ENCODE results near the gene MARK3. TPM values are rescaled to one million over a fixed set of nuclear protein-coding genes. Genes with fewer than 3 reads are reported as not detected.

MARK3 gene
- total RNA-seq, 1 donor from 2014 or later: 105 TPM

DNA sequence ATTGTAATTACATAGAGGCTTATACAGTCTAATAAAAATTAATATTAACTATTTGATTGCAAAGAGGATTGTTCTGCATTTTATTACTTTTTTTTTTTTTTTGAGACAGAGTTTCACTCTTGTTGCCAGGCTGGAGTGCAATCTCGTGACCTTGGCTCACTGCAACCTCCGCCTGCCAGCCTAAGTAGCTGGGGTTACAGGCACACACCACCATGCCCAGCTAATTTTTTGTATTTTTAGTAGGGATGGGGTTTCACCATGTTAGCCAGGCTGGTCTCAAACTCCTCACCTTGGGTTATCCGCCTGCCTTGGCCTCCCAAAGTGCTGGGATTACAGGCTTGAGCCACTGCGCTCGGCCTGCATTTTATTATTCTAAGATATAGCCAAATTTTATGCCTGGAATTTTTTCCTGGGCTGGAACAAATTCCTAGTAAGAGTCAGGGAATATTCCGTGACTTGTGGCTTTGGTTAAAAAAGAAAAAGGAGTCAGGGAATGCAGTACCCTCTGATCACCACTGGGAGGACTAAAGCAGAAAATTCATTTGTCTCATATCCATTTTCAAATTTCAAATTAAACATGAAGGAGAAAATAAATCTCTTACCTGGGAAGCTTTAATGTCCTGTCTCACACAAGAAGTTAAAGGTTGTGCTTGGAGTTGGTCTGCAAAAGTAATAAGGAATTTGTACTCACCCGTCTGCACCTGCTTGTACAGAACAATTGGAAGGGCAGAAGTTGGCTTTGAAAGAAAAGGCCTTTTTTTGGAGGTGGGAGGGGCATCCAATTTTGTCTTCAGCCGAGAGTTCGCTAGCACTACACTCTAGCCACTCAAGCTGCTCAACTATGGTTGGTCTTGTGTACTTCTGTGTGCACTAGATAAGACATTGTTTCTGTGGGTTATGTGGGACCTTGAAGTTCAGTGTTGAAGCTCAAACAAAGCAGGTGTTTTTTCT, 8.7 kb downstream of the MARK3 start:
- H3K36me3 ChIP-seq: no peaks in the 10 kb centered on the region
- peak overlapping the region; percentile 61 for H3K27ac ChIP-seq
- intact Hi-C loops (cut with DNase I): no loop called here
- H3K4me3 ChIP-seq: peak overlapping the region; percentile 7
- H3K9me3 ChIP-seq: no peaks in the 10 kb centered on the region
- DNase-seq: no peak
- TF ChIP-seq, protein P1, sequence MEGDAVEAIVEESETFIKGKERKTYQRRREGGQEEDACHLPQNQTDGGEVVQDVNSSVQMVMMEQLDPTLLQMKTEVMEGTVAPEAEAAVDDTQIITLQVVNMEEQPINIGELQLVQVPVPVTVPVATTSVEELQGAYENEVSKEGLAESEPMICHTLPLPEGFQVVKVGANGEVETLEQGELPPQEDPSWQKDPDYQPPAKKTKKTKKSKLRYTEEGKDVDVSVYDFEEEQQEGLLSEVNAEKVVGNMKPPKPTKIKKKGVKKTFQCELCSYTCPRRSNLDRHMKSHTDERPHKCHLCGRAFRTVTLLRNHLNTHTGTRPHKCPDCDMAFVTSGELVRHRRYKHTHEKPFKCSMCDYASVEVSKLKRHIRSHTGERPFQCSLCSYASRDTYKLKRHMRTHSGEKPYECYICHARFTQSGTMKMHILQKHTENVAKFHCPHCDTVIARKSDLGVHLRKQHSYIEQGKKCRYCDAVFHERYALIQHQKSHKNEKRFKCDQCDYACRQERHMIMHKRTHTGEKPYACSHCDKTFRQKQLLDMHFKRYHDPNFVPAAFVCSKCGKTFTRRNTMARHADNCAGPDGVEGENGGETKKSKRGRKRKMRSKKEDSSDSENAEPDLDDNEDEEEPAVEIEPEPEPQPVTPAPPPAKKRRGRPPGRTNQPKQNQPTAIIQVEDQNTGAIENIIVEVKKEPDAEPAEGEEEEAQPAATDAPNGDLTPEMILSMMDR (IDR thresholded peaks at IDR 0.05): peak; percentile 92
- no peaks in the 10 kb centered on the region for H3K27me3 ChIP-seq
- ATAC-seq: peak; percentile 60
- H3K4me1 ChIP-seq: peaks cover 89% of the 10 kb centered on the region

GRCh38 chr14:103395244-103395643, 10.0 kb downstream of the MARK3 start:
- H3K4me1 ChIP-seq: peaks cover 96% of the 10 kb centered on the region
- TF ChIP-seq, protein P1 (IDR thresholded peaks at IDR 0.05): no peak
- no peaks in the 10 kb centered on the region for H3K36me3 ChIP-seq
- H3K27me3 ChIP-seq: no peaks in the 10 kb centered on the region
- H3K27ac ChIP-seq: peak overlapping the region; percentile 15
- DNase-seq (no peak), ATAC-seq (no peak)
- intact Hi-C loops (cut with DNase I): no loop called here
- no peaks in the 10 kb centered on the region for H3K9me3 ChIP-seq
- no peak overlapping the region for H3K4me3 ChIP-seq

DNA sequence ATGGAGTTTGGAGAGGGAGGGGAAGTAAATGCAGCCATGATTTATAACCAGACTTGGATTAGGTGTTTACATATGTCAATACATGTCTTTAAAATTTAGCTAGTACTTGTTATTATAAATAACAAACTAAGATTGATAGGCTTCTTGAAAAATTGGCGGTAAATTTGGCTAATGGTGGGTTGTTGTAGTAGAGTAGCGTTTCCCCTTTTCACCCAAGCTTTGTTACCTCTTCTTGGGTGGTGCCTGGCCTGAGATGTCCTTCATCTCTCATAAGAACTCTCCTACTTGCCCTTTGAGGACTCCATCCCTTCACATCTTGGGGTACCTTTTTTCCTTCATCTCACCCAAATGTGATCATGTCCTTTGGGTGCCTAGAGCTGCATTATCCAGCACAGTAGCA, 11.2 kb downstream of the MARK3 start:
- ATAC-seq (no peak), DNase-seq (no peak)
- H3K36me3 ChIP-seq: no peaks in the 10 kb centered on the region
- H3K4me3 ChIP-seq: no peak overlapping the region
- TF ChIP-seq, protein P1 (IDR thresholded peaks at IDR 0.05): no peak
- no peaks in the 10 kb centered on the region for H3K27me3 ChIP-seq
- no peaks in the 10 kb centered on the region for H3K9me3 ChIP-seq
- peaks cover 94% of the 10 kb centered on the region for H3K4me1 ChIP-seq
- peak overlapping the region; percentile 33 for H3K27ac ChIP-seq
- intact Hi-C loops (cut with DNase I): no loop called here

- TF ChIP-seq, protein P1 (IDR thresholded peaks at IDR 0.05): no peak
- no peaks in the 10 kb centered on the region for H3K27me3 ChIP-seq
- DNase-seq: no peak
- no peak overlapping the region for H3K4me3 ChIP-seq
- H3K9me3 ChIP-seq: no peaks in the 10 kb centered on the region
- no peaks in the 10 kb centered on the region for H3K36me3 ChIP-seq
- H3K27ac ChIP-seq: peak overlapping the region; percentile 32
- intact Hi-C loops (cut with DNase I): no loop called here
- ATAC-seq: no peak
- peaks cover 92% of the 10 kb centered on the region for H3K4me1 ChIP-seq
Observed at GRCh38 chr14:103398427-103399195, 13.4 kb downstream of the MARK3 start.

GRCh38 chr14:103400537-103400936, 15.3 kb downstream of the MARK3 start:
- intact Hi-C loops (cut with DNase I): no loop called here
- Histone ChIP-seq H3K4me1 (peaks cover 90% of the 10 kb centered on the region), H3K27me3 (no peaks in the 10 kb centered on the region), H3K27ac (no peak overlapping the region), H3K36me3 (peaks cover 4% of the 10 kb centered on the region), H3K4me3 (no peak overlapping the region), H3K9me3 (no peaks in the 10 kb centered on the region)
- DNase-seq: no peak
- TF ChIP-seq, protein P1 (IDR thresholded peaks at IDR 0.05): no peak
- ATAC-seq: no peak

Data from upper lobe of right lung (tissue), 1 donor.